K562 (cell line): ENCODE data around the gene KIF18B.

Source experiments
- CTCF ChIP-seq, 3 experiments: IDR thresholded peaks in 2 of 3; conservative IDR thresholded peaks in 1 of 3; 2 replicates each; pipeline ENCODE4 v1.5.1; 2011 to 2012; ENCODE audit warnings: low read length in 3 of 3, mild to moderate bottlenecking in 3 of 3, control low read depth in 2 of 3, improper control_type of control experiment in 1 of 3, inconsistent platforms in 1 of 3, low read depth in 1 of 3, mixed read lengths in 1 of 3, moderate library complexity in 1 of 3; ENCODE audit not compliant: insufficient read depth in 2 of 3
- E2F1 ChIP-seq: sonication (generic); formaldehyde crosslinking; IDR thresholded peaks from 2 replicates; pipeline ENCODE4 v1.8.1; 2023; ENCODE audit warnings: mild to moderate bottlenecking, missing genetic modification reagents, moderate library complexity
- EGR1 ChIP-seq: fragments of 450-650 bp; conservative IDR thresholded peaks from 2 replicates; pipeline ENCODE4 v1.6.1; 2017; ENCODE audit warnings: mild to moderate bottlenecking
- EP300 ChIP-seq: IDR thresholded peaks from 2 replicates; pipeline ENCODE4 v1.6.1; 2012; ENCODE audit warnings: low read length, improper control_type of control experiment
- EZH2 ChIP-seq: IDR thresholded peaks from 2 replicates; pipeline ENCODE4 v1.6.1; 2012; ENCODE audit warnings: low read depth, mild to moderate bottlenecking, inconsistent platforms, low read length, borderline replicate concordance
- FOXM1 ChIP-seq, 2 experiments: fragments of 450-650 bp in 1 of 2; sonication (generic) in 1 of 2; formaldehyde crosslinking in 1 of 2; IDR thresholded peaks; 2 replicates each; pipeline versions ENCODE4 v1.6.1 to v1.9.0; 2017 to 2022; ENCODE audit warnings: low read depth in 2 of 2, mild to moderate bottlenecking in 2 of 2, missing genetic modification reagents in 1 of 2, moderate library complexity in 1 of 2
- HNRNPUL1 ChIP-seq: fragments of 200-400 bp; formaldehyde crosslinking; IDR thresholded peaks from 2 replicates; pipeline ENCODE4 v1.6.1; 2017; ENCODE audit warnings: low read length
- KLF1 ChIP-seq: fragments of 450-650 bp; IDR thresholded peaks from 2 replicates; pipeline ENCODE4 v1.6.1; 2016; ENCODE audit warnings: missing genetic modification characterization, missing compliant biosample characterization
- PHF21A ChIP-seq: fragments of 450-650 bp; IDR thresholded peaks from 2 replicates; pipeline ENCODE4 v1.6.1; 2017; ENCODE audit warnings: low read depth, borderline replicate concordance
- PKNOX1 ChIP-seq: fragments of 450-650 bp; IDR thresholded peaks from 2 replicates; pipeline ENCODE4 v1.6.1; 2016
- POLR2AphosphoS5 ChIP-seq: IDR thresholded peaks from 2 replicates; pipeline ENCODE4 v1.6.1; 2011; ENCODE audit warnings: mild to moderate bottlenecking, low read depth, low read length, moderate library complexity; ENCODE audit not compliant: control insufficient read depth, insufficient read depth
- POLR2B ChIP-seq: fragments of 450-650 bp; IDR thresholded peaks from 2 replicates; pipeline ENCODE4 v1.6.1; 2018; ENCODE audit warnings: low read depth; ENCODE audit not compliant: partially characterized antibody
- RCOR1 ChIP-seq, 2 experiments: IDR thresholded peaks; 2 replicates each; pipeline ENCODE4 v1.6.1; 2012; ENCODE audit warnings: low read depth in 2 of 2, low read length in 2 of 2, borderline replicate concordance in 1 of 2, improper control_type of control experiment in 1 of 2
- SETDB1 ChIP-seq: IDR thresholded peaks from one replicate; pipeline ENCODE4 v1.6.1; 2012; ENCODE audit warnings: low read length, control low read depth, inconsistent platforms

- TF ChIP-seq EZH2 (no peak), PHF21A (no peak), FOXM1 (IDR thresholded peaks at IDR 0.05; ENCODE audit: low read depth) (no peak), FOXM1 (CRISPR knock-in tag; IDR thresholded peaks at IDR 0.05; ENCODE audit: low read depth) (no peak), POLR2B (no peak), HNRNPUL1 (no peak), SETDB1 (no peak), EGR1 (no peak), CTCF (IDR thresholded peaks at IDR 0.05 in 2 of 3, conservative IDR thresholded peaks at IDR 0.05 in 1 of 3; ENCODE audit: insufficient read depth in 2 of 3, low read depth in 1 of 3, low read length in 3 of 3) (no peak), KLF1 (no peak), POLR2AphosphoS5 (no peak), EP300 (no peak), E2F1 (no peak), RCOR1 (IDR thresholded peaks at IDR 0.05; ENCODE audit: borderline replicate concordance in 1 of 2, low read depth in 2 of 2, low read length in 2 of 2) (no peak), PKNOX1 (no peak)
Measured at GRCh38 chr17:44990994-44991393, 43.4 kb upstream of the KIF18B start.
